Measurements from ENCODE around the gene SPSB2.

SPSB2 gene

DNA sequence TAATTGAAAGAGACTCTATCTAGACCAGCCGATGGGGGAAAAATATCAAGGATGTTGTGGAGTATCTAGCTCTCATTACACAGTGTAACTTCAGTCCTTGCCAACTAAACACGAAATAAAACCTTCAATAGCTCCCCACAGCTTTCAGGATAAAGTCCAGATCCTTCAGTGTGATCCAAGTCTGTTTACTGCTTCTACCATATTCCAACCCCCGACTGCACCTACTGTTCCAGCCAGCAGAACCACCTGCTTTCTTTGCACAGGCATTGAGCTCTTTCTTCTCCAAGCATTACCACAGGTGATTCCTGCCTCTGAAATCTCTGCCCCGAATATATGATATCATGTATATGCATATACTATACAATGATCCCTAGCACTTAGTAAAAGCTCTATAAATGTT, 29.3 kb upstream of the SPSB2 start:
- Histone ChIP-seq H4K20me1 (ENCODE audit: insufficient read depth, low read length, poor library complexity, severe bottlenecking) (no peaks in the 10 kb centered on the region), H3K4me2 (ENCODE audit: low read depth, low read length, poor library complexity, severe bottlenecking) (no peak overlapping the region), H2AFZ (ENCODE audit: low read length) (no peak overlapping the region), H3K79me2 (ENCODE audit: insufficient read depth, low read length) (no peaks in the 10 kb centered on the region), H3K4me3 (ENCODE audit: low read length, poor library complexity, severe bottlenecking) (no peak overlapping the region), H3K9ac (ENCODE audit: low read depth, low read length, poor library complexity, severe bottlenecking) (no peak overlapping the region), H3K27me3 (ENCODE audit: insufficient read depth, low read length, poor library complexity, severe bottlenecking) (no peaks in the 10 kb centered on the region), H3K9me3 (ENCODE audit: insufficient read depth, low read depth, low read length) (no peaks in the 10 kb centered on the region), H3K4me1 (ENCODE audit: insufficient read depth, low read length, poor library complexity, severe bottlenecking) (peaks cover 32% of the 10 kb centered on the region), H3K9me2 (replicated peaks; ENCODE audit: low read depth, low read length) (no peaks in the 10 kb centered on the region), H3F3A (ENCODE audit: low read depth) (no peaks in the 10 kb centered on the region; the same call in 1 of the 2 replicates), H3K36me3 (ENCODE audit: insufficient read depth, low read length) (no peaks in the 10 kb centered on the region)
- TF ChIP-seq CTCF (conservative IDR thresholded peaks at IDR 0.05; ENCODE audit: low read length) (no peak), EZH2phosphoT487 (IDR thresholded peaks at IDR 0.05; ENCODE audit: borderline replicate concordance) (no peak)

DNA sequence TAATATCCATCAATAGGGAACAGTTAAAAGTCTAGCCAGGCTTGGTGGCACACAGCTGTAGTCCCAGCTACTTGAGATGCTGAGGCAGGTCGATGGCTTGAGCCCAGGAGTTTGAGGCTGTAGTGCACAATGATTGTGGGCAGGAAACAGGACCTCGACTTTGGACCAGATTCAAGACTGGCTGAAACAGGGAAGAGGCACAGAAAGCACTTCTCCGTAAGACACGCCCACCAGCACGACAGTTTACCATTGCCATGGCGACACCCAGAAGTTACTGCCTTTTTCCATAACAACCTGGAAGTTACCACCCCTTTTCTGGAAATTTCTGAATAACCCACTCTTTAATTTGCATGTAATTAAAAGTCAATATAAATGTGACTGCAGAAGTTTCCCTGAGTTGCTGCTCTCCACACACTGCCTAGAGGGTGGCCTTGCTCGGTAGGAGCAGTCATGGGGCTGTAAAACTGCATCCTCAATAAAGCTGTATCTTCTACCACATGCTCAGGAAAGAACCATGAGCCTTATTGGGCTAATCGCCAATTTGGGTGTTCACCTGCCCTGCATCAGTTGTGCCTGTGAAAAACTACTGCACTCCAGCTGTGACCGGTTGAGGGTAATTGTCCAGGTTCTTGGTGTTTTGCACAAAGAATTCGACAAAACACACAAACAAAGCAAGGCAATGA, 26.9 kb upstream of the SPSB2 start:
- Histone ChIP-seq H3K4me1 (ENCODE audit: insufficient read depth, low read length, poor library complexity, severe bottlenecking) (peaks cover 26% of the 10 kb centered on the region), H3K36me3 (ENCODE audit: insufficient read depth, low read length) (no peaks in the 10 kb centered on the region), H3K4me2 (ENCODE audit: low read depth, low read length, poor library complexity, severe bottlenecking) (peak overlapping the region; percentile 9), H3K79me2 (ENCODE audit: insufficient read depth, low read length) (no peaks in the 10 kb centered on the region), H3F3A (ENCODE audit: low read depth) (no peaks in the 10 kb centered on the region; the same call in 1 of the 2 replicates), H3K9me2 (replicated peaks; ENCODE audit: low read depth, low read length) (no peaks in the 10 kb centered on the region), H3K9ac (ENCODE audit: low read depth, low read length, poor library complexity, severe bottlenecking) (no peak overlapping the region), H3K27me3 (ENCODE audit: insufficient read depth, low read length, poor library complexity, severe bottlenecking) (no peaks in the 10 kb centered on the region), H4K20me1 (ENCODE audit: insufficient read depth, low read length, poor library complexity, severe bottlenecking) (no peaks in the 10 kb centered on the region), H3K4me3 (ENCODE audit: low read length, poor library complexity, severe bottlenecking) (no peak overlapping the region), H3K9me3 (ENCODE audit: insufficient read depth, low read depth, low read length) (no peaks in the 10 kb centered on the region), H2AFZ (ENCODE audit: low read length) (no peak overlapping the region)
- TF ChIP-seq CTCF (conservative IDR thresholded peaks at IDR 0.05; ENCODE audit: low read length) (no peak), EZH2phosphoT487 (IDR thresholded peaks at IDR 0.05; ENCODE audit: borderline replicate concordance) (no peak)

DNA sequence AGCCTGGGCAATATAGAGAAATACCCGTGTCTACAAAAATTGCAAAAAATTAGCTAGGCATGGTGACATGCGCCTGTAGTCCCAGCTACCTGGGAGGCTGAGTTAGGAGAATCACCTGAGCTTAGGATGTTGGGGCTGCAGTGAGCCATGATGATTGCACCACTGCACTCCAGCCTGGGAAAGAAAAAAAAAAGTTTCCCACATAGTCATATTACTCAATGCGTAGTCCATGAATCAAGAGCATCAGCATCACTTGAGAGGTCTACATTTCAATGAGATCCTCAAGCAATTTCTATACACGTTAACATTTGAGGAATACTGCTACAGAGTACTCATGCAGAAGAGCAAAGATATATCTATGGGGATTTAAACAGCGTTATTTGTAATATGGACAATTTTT, 26.3 kb upstream of the SPSB2 start:
- Histone ChIP-seq H3K4me3 (ENCODE audit: low read length, poor library complexity, severe bottlenecking) (no peak overlapping the region), H3K4me1 (ENCODE audit: insufficient read depth, low read length, poor library complexity, severe bottlenecking) (peaks cover 23% of the 10 kb centered on the region), H3F3A (ENCODE audit: low read depth) (no peaks in the 10 kb centered on the region; the same call in 1 of the 2 replicates), H3K4me2 (ENCODE audit: low read depth, low read length, poor library complexity, severe bottlenecking) (no peak overlapping the region), H3K9me3 (ENCODE audit: insufficient read depth, low read depth, low read length) (no peaks in the 10 kb centered on the region), H3K9ac (ENCODE audit: low read depth, low read length, poor library complexity, severe bottlenecking) (no peak overlapping the region), H3K9me2 (replicated peaks; ENCODE audit: low read depth, low read length) (no peaks in the 10 kb centered on the region), H3K27me3 (ENCODE audit: insufficient read depth, low read length, poor library complexity, severe bottlenecking) (no peaks in the 10 kb centered on the region), H3K79me2 (ENCODE audit: insufficient read depth, low read length) (no peaks in the 10 kb centered on the region), H3K36me3 (ENCODE audit: insufficient read depth, low read length) (no peaks in the 10 kb centered on the region), H2AFZ (ENCODE audit: low read length) (no peak overlapping the region), H4K20me1 (ENCODE audit: insufficient read depth, low read length, poor library complexity, severe bottlenecking) (no peaks in the 10 kb centered on the region)
- TF ChIP-seq EZH2phosphoT487 (IDR thresholded peaks at IDR 0.05; ENCODE audit: borderline replicate concordance) (no peak), CTCF (conservative IDR thresholded peaks at IDR 0.05; ENCODE audit: low read length) (no peak)
